ENCODE measurements around the gene COL9A3.
A peak's percentile ranks its signal among the peaks of the same experiment; 100 is the strongest.

Gene COL9A3

GRCh38 chr20:62778601-62779416, 38.0 kb upstream of the COL9A3 start:
- DNase-seq, result no peak

- DNase-seq, result no peak
These were observed 37.5 kb upstream of the COL9A3 start for GRCh38 chr20:62779417-62779685.

GRCh38 chr20:62780204-62780603, 36.6 kb upstream of the COL9A3 start:
- DNase-seq, result no peak

DNA sequence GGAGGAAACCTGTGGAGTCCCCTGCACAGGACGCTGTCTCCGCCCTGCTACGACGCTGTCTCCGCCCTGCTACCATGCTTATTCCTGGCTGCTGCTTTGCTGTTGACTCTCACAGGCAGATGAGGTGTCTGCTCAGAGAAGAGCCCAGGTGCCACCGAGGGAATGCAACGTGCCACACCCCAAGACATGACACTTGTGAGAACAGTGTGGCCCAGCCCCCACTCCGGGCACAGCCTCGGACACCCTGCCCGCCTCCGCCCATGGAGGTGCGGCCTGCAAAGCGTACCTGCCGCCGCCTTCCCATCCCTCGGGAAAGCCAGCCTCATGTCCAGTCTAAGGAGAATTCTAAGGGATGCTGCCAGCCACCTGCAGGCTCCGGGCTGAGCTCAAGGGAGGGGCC, 36.2 kb upstream of the COL9A3 start:
- DNase-seq, result no peak

- DNase-seq, result no peak
These were observed 34.5 kb upstream of the COL9A3 start for GRCh38 chr20:62782149-62782892.

DNA sequence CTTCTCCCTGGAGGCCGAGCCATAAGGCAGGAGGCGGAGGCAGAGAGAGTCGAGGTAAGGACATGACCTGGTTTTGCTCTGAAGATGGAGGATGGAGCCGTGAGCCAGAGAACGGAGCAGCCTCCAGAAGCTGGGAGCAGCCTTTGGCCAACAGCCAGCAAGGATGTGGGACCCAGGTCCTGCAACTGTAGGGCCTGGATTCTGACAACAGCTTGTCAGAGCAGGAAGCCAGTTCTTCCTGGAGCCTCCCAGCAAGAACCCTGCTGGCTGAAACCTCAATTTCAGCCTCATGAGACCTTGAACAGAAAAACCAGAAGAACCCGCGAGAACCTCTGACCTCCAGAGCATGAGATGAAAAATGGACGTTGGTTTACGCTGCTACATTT, 34.0 kb upstream of the COL9A3 start:
- DNase-seq, result no peak

DNA sequence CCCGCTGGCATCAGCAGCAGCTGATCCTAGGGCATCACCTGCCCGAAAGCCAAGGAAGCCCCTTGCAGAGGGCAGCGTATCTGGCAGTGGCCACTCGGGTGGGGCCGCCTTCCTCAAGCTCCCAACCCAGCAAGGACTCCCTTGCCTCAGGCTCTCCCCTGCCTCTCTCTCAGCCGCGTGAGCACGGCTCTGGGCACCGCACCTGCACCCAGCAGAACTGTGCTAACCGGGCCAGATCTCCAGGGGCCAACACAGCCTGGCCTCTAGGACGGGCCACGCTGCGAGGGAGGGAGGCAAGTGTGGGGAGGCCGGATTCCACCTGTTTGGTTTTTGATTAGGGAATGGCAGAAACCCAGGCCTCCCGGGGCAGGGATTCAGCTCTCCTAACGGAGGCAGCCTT, 32.4 kb upstream of the COL9A3 start:
- no peak for DNase-seq

DNA sequence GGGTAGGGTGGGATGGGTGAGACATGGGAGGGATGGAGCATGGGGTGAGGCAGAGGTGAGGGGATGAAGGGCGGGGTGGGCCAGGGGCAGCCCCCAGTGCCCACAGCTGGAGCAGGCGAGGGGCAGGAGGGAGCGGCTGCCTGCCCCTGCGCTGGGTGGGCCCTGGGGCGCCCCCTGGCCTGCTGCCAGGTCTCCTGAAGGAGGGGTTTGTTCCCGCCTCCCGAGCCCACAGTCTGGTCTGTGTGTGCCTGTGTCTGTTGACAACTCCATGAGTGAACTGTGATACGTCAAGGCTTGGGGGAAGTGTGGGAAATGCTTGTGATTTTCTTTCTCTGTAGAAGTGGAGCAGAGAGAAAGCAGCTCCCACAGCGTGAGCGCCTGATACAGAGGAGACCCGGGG, 31.5 kb upstream of the COL9A3 start:
- no peak for DNase-seq

GRCh38 chr20:62786157-62786556, 30.7 kb upstream of the COL9A3 start:
- DNase-seq, result no peak

DNA sequence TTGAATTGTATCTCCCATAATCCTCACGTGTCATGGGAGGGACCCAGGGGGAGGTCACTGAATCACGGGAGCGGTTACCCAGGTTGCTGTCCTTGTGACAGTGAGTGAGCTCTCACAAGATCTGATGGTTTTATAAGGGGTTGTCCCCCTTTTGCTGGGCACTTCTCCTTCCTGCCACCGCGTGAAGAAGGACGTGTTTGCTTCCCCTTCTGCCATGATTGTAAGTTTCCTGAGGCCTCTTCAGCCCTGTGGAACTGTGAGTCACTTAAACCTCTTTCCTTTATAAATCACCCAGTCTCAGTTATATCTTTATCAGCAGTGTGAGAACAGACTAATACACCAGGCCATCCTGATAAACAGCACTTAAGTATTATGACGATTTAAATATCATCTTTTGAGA, 29.5 kb upstream of the COL9A3 start:
- no peak for DNase-seq

GRCh38 chr20:62787866-62788265, 29.0 kb upstream of the COL9A3 start:
- DNase-seq, result no peak

GRCh38 chr20:62788607-62789006, 28.2 kb upstream of the COL9A3 start:
- DNase-seq, result no peak

- no peak for DNase-seq
These were observed 26.8 kb upstream of the COL9A3 start for GRCh38 chr20:62790075-62790474.

DNA sequence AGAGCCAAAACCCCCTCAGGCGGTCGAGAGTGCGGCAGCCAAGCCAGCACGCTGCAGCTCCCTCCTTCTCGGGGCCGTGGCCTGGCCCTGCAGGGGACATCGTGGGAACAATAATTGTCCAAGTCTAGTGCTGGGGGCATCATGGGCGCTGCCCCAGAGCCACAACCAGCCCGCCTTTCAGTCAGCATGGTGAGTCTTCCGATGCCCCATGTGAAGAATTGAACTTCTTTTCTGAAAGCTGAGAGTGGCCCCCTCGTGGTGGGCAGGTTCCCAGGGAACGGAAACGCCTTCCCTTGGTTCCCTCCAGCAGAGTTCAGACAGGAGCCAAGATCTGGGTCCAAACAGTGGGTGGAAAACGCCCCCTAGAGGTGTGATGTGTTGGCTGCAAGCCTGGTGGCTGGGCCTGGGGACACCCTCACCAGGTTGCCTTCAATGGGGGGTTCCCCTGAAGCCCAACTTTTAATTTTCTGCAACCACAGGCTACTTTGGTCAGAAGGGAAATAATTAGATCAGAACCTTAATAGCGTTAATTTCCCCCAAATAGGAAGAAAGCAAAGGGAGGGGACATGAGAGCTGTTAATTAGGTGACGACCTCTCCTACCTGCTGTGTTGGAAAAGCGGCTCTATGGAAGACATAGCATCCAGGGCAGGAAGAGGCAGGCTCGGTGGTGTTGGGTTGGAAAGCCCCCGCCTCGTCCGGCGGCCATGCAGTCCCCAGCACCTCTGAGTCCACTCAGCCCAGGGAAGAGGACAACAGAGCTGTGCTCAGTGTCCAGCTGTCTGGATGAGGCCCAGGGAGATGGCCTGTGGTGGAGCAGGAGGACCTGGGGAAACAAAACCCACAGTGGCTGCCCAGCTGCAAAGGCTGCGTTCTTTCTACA, 25.3 kb upstream of the COL9A3 start:
- peak; percentile 58 for DNase-seq

- DNase-seq, result no peak
These were observed 24.5 kb upstream of the COL9A3 start for GRCh38 chr20:62792182-62792939.

- DNase-seq, result no peak
These were observed 23.7 kb upstream of the COL9A3 start for GRCh38 chr20:62792940-62793756.

DNA sequence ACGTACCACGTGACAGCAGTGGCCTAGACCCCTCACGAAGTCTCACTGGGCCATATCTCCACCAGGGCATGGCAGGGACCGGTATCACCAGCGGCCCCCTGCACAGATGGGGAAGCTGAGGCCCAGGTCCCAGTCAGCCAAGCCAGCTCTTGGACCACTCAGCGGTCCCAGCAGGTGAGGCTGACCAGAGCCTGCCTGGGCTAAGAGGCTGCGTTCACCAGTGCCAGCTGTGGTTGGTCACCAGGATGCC, 23.2 kb upstream of the COL9A3 start:
- no peak for DNase-seq

- peak; percentile 94 for DNase-seq
These were observed 22.7 kb upstream of the COL9A3 start for GRCh38 chr20:62794007-62794724.

DNA sequence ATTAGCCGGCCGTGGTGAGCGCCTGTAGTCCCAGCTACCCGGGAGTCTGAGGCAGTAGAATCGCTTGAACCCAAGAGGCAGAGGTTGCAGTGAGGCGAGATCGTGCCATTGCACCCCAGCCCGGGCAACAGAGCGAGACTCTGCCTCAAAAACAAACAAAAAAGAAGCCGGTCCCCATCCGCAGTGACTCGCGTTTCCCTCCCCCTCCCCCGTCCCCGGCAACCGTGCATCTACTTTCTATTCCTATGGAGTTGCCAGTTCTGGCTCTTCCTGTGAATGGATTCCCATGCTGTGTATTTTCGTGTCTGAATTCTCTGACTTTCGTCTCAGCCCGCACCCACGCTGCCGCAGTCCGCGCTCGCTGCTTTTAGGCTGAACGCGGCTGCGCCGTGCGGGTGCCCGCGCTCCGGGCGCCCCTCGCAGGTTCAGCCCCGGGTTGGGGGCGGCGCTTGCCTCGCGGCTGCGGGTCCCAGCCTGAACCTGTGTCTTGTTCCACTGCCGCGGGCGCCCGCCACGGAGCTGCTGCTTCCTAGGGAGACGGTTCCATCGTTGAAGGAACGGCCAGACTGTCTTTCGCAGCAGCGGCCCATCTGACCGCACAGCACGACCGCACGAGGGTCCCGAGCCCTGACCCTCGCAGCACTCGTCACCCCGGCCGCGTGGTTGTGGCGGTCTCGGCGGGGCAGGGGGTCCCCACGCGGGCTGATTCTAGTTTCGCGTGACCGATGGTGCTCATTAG, 21.7 kb upstream of the COL9A3 start:
- DNase-seq, result peak; percentile 59

DNA sequence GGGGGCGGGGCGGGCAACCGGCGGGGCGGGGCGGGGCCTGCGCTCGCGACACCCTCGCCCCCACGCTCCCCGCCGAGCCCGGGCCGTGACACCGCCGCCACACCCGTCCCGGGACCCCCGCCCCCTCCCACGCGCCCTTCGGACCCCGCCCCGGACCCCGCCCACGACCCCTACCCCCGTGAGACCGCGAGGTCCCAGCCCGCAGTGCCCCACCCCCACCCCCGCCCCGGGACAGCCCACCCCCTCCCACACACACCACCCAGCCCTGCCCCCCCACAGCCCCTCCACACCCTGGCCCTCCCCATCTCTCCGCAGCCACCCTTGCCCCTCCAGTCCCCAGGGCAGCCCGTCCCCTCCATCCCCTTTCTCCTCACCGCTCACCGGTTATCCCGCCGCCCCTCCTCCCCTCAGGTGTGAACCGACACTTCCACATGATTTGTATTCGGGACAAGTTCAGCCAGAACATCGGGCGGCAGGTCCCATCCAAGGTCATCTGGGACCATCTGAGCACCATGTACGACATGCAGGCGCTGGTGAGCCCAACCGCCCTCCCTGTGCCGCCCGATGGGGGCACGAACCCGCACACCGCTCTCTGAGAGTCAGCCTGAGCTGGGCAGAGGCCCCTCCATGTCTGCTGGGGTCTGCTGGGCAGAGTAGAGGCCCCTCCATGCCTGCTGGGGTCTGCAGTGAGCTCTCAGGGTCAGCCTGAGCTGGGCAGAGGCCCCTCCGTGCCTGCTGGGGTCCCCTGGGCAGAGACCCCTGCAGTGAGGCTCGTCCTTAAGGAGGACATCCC, 20.0 kb upstream of the COL9A3 start:
- no peak for DNase-seq
